ENCODE data around the gene SPESP1.

- TF ChIP-seq TCF12 (IDR thresholded peaks at IDR 0.05; ENCODE audit: low read depth, low read length) (no peak), POLR2AphosphoS5 (IDR thresholded peaks at IDR 0.05; ENCODE audit: low read depth, low read length) (no peak), SIN3A (conservative IDR thresholded peaks at IDR 0.05 in 1 of 2, IDR thresholded peaks at IDR 0.05 in 1 of 2; ENCODE audit: low read depth in 1 of 2, low read length in 2 of 2) (no peak), CTCF (IDR thresholded peaks at IDR 0.05; ENCODE audit: control extremely low read depth in 1 of 3, insufficient read depth in 1 of 3, low read depth in 1 of 3, low read length in 3 of 3) (no peak), ZNF274 (IDR thresholded peaks at IDR 0.05; ENCODE audit: borderline replicate concordance, extremely low read depth, low read length) (no peak), HDAC2 (IDR thresholded peaks at IDR 0.05; ENCODE audit: borderline replicate concordance in 1 of 2, low read depth in 2 of 2, low read length in 2 of 2) (no peak)
Measured at GRCh38 chr15:68986322-68986721, 56.0 kb downstream of the SPESP1 start.
